H1 (cell line): Measurements from ENCODE around the gene PXMP4. TPM values are rescaled to one million over a fixed set of nuclear protein-coding genes. Genes with fewer than 3 reads are reported as not detected.

Experiments
- CTCF ChIA-PET: fragments of 300-600 bp; sonication (Branson Sonifier 250); formaldehyde crosslinking; loops from one replicate; lab custom pipeline; 2021; ENCODE audit not compliant: partially characterized antibody; lab: Charles Lee
- POLR2A ChIA-PET: fragments of 300-600 bp; sonication (Branson Sonifier 250); formaldehyde crosslinking; loops from one replicate; lab custom pipeline; 2021; ENCODE audit warnings: inconsistent platforms; ENCODE audit not compliant: partially characterized antibody; lab: Charles Lee
- DNase-seq, 2 experiments: peaks; one replicate each; pipeline versions ENCODE4 v3.0.0 to v3.0.0-alpha.2; 2010 to 2022; ENCODE audit warnings: low spot score in 2 of 2, low read depth in 1 of 2, mixed read lengths in 1 of 2
- FAIRE-seq: peaks from 2 replicates; lab custom pipeline; 2011; peaks lifted over from hg19 to GRCh38; lab: Jason Lieb, UNC
- H2AFZ ChIP-seq: 2 replicates; pipeline ENCODE4 v1.8.1; 2012; ENCODE audit warnings: low read length, inconsistent platforms
- H2AK5ac ChIP-seq: 2 replicates; pipeline ENCODE4 v1.6.1; 2013; ENCODE audit warnings: low read depth, low read length
- H2BK120ac ChIP-seq: replicated peaks from 2 replicates; pipeline ENCODE3; 2013; ENCODE audit warnings: low read depth, low read length, inconsistent platforms
- H2BK12ac ChIP-seq: 2 replicates; pipeline ENCODE4 v1.6.1; 2013; ENCODE audit warnings: low read depth, low read length
- H2BK15ac ChIP-seq: 2 replicates; pipeline ENCODE4 v1.6.1; 2013; ENCODE audit warnings: low read length
- H2BK20ac ChIP-seq: 2 replicates; pipeline ENCODE4 v1.6.1; 2013; ENCODE audit warnings: low read length
- H2BK5ac ChIP-seq: 2 replicates; pipeline ENCODE4 v1.6.1; 2013; ENCODE audit warnings: low read depth, low read length
- H3K14ac ChIP-seq: 2 replicates; pipeline ENCODE4 v1.6.1; 2013; ENCODE audit warnings: inconsistent platforms; ENCODE audit not compliant: insufficient read length
- H3K18ac ChIP-seq: 2 replicates; pipeline ENCODE4 v1.6.1; 2013; ENCODE audit warnings: low read length; ENCODE audit errors: extremely low read depth
- H3K23ac ChIP-seq: 2 replicates; pipeline ENCODE4 v1.6.1; 2013; ENCODE audit warnings: inconsistent platforms; ENCODE audit not compliant: insufficient read length
- H3K23me2 ChIP-seq: 2 replicates; pipeline ENCODE4 v1.6.1; 2013; ENCODE audit warnings: low read depth, low read length
- H3K27ac ChIP-seq: 2 replicates; pipeline ENCODE4 v1.6.1; 2011; ENCODE audit warnings: low read depth, low read length, inconsistent platforms
- H3K27me3 ChIP-seq, 4 experiments: replicated peaks in 1 of 4; 1 replicate in 1 of 4; 2 replicates in 3 of 4; pipeline versions ENCODE4 v1.6.1 to v1.8.1; 2011 to 2013; ENCODE audit warnings: low read length in 3 of 4, mild to moderate bottlenecking in 3 of 4, inconsistent platforms in 2 of 4, mixed read lengths in 2 of 4, moderate library complexity in 1 of 4; ENCODE audit not compliant: control insufficient read depth in 3 of 4, insufficient read depth in 3 of 4; ENCODE audit errors: extremely low read depth in 1 of 4
- H3K36me3 ChIP-seq, 4 experiments: 2 replicates each; pipeline versions ENCODE4 v1.6.1 to v1.8.1; 2011 to 2013; ENCODE audit warnings: mild to moderate bottlenecking in 4 of 4, low read length in 3 of 4, moderate library complexity in 2 of 4, control low read depth in 1 of 4, inconsistent platforms in 1 of 4; ENCODE audit not compliant: insufficient read depth in 4 of 4, control insufficient read depth in 2 of 4
- H3K4ac ChIP-seq: replicated peaks from 2 replicates; pipeline ENCODE3; 2013; ENCODE audit warnings: low read length, low read depth, mixed read lengths, inconsistent platforms; ENCODE audit not compliant: insufficient read length
- H3K4me1 ChIP-seq, 4 experiments: replicated peaks in 1 of 4; 1 replicate in 1 of 4; 2 replicates in 3 of 4; pipeline versions ENCODE4 v1.6.1 to v1.8.1; 2011 to 2013; ENCODE audit warnings: low read length in 3 of 4, inconsistent platforms in 2 of 4, mixed read lengths in 1 of 4; ENCODE audit not compliant: insufficient read depth in 4 of 4, control insufficient read depth in 3 of 4
- H3K4me2 ChIP-seq, 2 experiments: 2 replicates each; pipeline versions ENCODE4 v1.6.1 to v1.8.1; 2011 to 2013; ENCODE audit warnings: low read depth in 2 of 2, low read length in 2 of 2, control low read depth in 1 of 2, inconsistent platforms in 1 of 2, mild to moderate bottlenecking in 1 of 2; ENCODE audit not compliant: insufficient read depth in 1 of 2
- H3K4me3 ChIP-seq, 4 experiments: fragments of 200-600, 300-600 bp in 1 of 4; sonication (generic), shearing (Covaris generic), sonication (Bioruptor Twin) in 1 of 4; 2 replicates each; pipeline versions ENCODE4 v1.5.1 to v1.8.1; 2011 to 2016; ENCODE audit warnings: low read length in 4 of 4, low read depth in 3 of 4, control low read depth in 2 of 4, inconsistent platforms in 2 of 4, mild to moderate bottlenecking in 2 of 4, mixed read lengths in 1 of 4, moderate library complexity in 1 of 4; ENCODE audit not compliant: insufficient read depth in 2 of 4; ENCODE audit errors: extremely low read depth in 1 of 4
- H3K56ac ChIP-seq: replicated peaks from 2 replicates; pipeline ENCODE3; 2013; ENCODE audit warnings: low read depth, mild to moderate bottlenecking, mixed read lengths, low read length, inconsistent platforms; ENCODE audit not compliant: insufficient read length
- H3K79me1 ChIP-seq: 2 replicates; pipeline ENCODE4 v1.6.1; 2013; ENCODE audit warnings: low read depth, low read length, control low read depth
- H3K79me2 ChIP-seq, 2 experiments: 2 replicates each; pipeline versions ENCODE4 v1.6.1 to v1.8.1; 2012 to 2013; ENCODE audit warnings: low read length in 2 of 2, mild to moderate bottlenecking in 2 of 2, inconsistent platforms in 1 of 2; ENCODE audit not compliant: insufficient read depth in 2 of 2, control insufficient read depth in 1 of 2
- H3K9ac ChIP-seq, 4 experiments: replicated peaks in 1 of 4; 1 replicate in 1 of 4; 2 replicates in 3 of 4; pipeline versions ENCODE4 v1.6.1 to v1.8.1; 2011 to 2013; ENCODE audit warnings: low read depth in 3 of 4, low read length in 3 of 4, control low read depth in 2 of 4, mild to moderate bottlenecking in 2 of 4, moderate library complexity in 2 of 4, inconsistent platforms in 1 of 4; ENCODE audit errors: extremely low read depth in 1 of 4
- H3K9me3 ChIP-seq, 2 experiments: 2 replicates each; pipeline versions ENCODE4 v1.6.1 to v1.8.1; 2012 to 2013; ENCODE audit warnings: mild to moderate bottlenecking in 2 of 2, moderate library complexity in 2 of 2, control low read depth in 1 of 2, inconsistent platforms in 1 of 2, low read depth in 1 of 2, low read length in 1 of 2, mixed read lengths in 1 of 2; ENCODE audit not compliant: insufficient read depth in 2 of 2
- H4K20me1 ChIP-seq, 2 experiments: replicated peaks in 1 of 2; 2 replicates each; pipeline versions ENCODE3 to v1.8.1; 2011 to 2013; ENCODE audit warnings: inconsistent platforms in 2 of 2, low read length in 2 of 2, mild to moderate bottlenecking in 1 of 2; ENCODE audit not compliant: insufficient read depth in 2 of 2, control insufficient read depth in 1 of 2
- H4K5ac ChIP-seq: 2 replicates; pipeline ENCODE4 v1.6.1; 2013; ENCODE audit warnings: low read length, low read depth, mixed read lengths, inconsistent platforms; ENCODE audit not compliant: insufficient read length
- H4K8ac ChIP-seq: 2 replicates; pipeline ENCODE4 v1.8.0; 2013; ENCODE audit warnings: mild to moderate bottlenecking, moderate library complexity, low read length, inconsistent platforms; ENCODE audit not compliant: insufficient read depth; ENCODE audit errors: extremely low read depth
- H4K91ac ChIP-seq: replicated peaks from 2 replicates; pipeline ENCODE3; 2013; ENCODE audit warnings: low read length, mixed read lengths, inconsistent platforms; ENCODE audit not compliant: insufficient read length
- FOSL1 ChIP-seq: IDR thresholded peaks from 2 replicates; pipeline ENCODE4 v1.6.1; 2011; ENCODE audit warnings: mild to moderate bottlenecking, low read depth, low read length, moderate library complexity; ENCODE audit not compliant: insufficient read depth
- PHF8 ChIP-seq: fragments of 200-600 bp; sonication (generic); conservative IDR thresholded peaks from 2 replicates; pipeline ENCODE4 v1.7.1; 2012; ENCODE audit warnings: low read depth, mild to moderate bottlenecking, inconsistent platforms, low read length, moderate library complexity
- RFX5 ChIP-seq: IDR thresholded peaks from 2 replicates; pipeline ENCODE4 v1.6.1; 2011; ENCODE audit warnings: low read depth, low read length, improper control_type of control experiment, borderline replicate concordance
- SRF ChIP-seq: IDR thresholded peaks from 2 replicates; pipeline ENCODE4 v1.6.1; 2011; ENCODE audit warnings: mild to moderate bottlenecking, low read depth, low read length, moderate library complexity
- WGBS, 2 experiments: shearing (Covaris generic) in 1 of 2; methylation state at CpG; one replicate each; pipeline versions ENCODE4 v1.1.6 to v1.1.7; 2013 to 2015; ENCODE audit warnings: low lambda C conversion rate in 2 of 2, mixed read lengths in 2 of 2, inconsistent platforms in 1 of 2, low coverage in 1 of 2, missing lambda C conversion rate in 1 of 2; ENCODE audit not compliant: insufficient replicate concordance in 2 of 2, insufficient coverage in 1 of 2, insufficient read length in 1 of 2; ENCODE audit errors: extremely low coverage in 1 of 2, missing lambda C conversion rate in 1 of 2; 5-methylcytosine and 5-hydroxymethylcytosine counted together
- polyA plus RNA-seq, 7 experiments: library from polyadenylated mRNA; depleted of rRNA in 3 of 7; stranded (reverse) in 5 of 7; unstranded in 2 of 7; fragments of >200 nt in 5 of 7; fragments of 200-250 nt in 2 of 7; gene quantifications; 1 replicate in 5 of 7; 2 replicates in 1 of 7; 4 replicates in 1 of 7; pipeline versions ENCODE4 v1.2.1 to v1.2.3, GENCODE V29; 2011 to 2013; ENCODE audit warnings: missing spikeins in 2 of 7, mixed read lengths in 2 of 7
- total RNA-seq: library from RNA; stranded (reverse); fragmentation: NEBNext Ultra II Directional; extraction: Animal tissue kit (Norgen Biotek cat#: 25700); gene quantifications from 2 replicates; pipeline ENCODE4 v1.2.1, GENCODE V29; 2021

Gene PXMP4
- total and polyA plus RNA-seq, 2 of the 8 experiments (the other 6 are each of a cell fraction or from before 2014, with no cell fraction given): 3.3 to 3.4 TPM

GRCh38 chr20:33702861-33703260 is 17.2 kb downstream of the PXMP4 start:
- no peak overlapping the region for H2BK12ac ChIP-seq
- H2BK120ac ChIP-seq: no peak overlapping the region
- H3K18ac ChIP-seq: no peak overlapping the region
- H3K27ac ChIP-seq: no peak overlapping the region
- H4K5ac ChIP-seq: no peak overlapping the region
- peaks cover 5 to 29% of the 10 kb centered on the region in 2 experiments; a peak in 2 of 4 replicates for H3K9me3 ChIP-seq
- H3K4me3 ChIP-seq: no peak overlapping the region
- no peak overlapping the region for H3K4me2 ChIP-seq
- no peaks in the 10 kb centered on the region for H3K79me2 ChIP-seq
- CTCF ChIA-PET: interaction anchor here (0.9 kb wide), 1 partner anchor 10 kb away, joined by 6 read pairs; no protein-coding TSS in a partner anchor
- H3K23ac ChIP-seq: no peak overlapping the region
- no peak overlapping the region for H3K56ac ChIP-seq
- POLR2A ChIA-PET: interaction anchor here (0.6 to 1.7 kb wide), 2 partner anchors 9 to 12 kb away, joined by 3 to 4 read pairs; no protein-coding TSS in a partner anchor
- DNase-seq (no peak), FAIRE-seq (no peak)
- H4K20me1 ChIP-seq: no peaks in the 10 kb centered on the region
- H4K8ac ChIP-seq: no peak overlapping the region
- no peaks in the 10 kb centered on the region for H3K4me1 ChIP-seq
- no peaks in the 10 kb centered on the region for H3K23me2 ChIP-seq
- H4K91ac ChIP-seq: no peak overlapping the region
- no peak overlapping the region for H3K9ac ChIP-seq
- 90% methylated on average over 5 of the region's 5 CpGs; no CpG with 5 or more reads in 1 of the 2 experiments for WGBS, 2 experiments
- H2BK5ac ChIP-seq: no peak overlapping the region
- H2AK5ac ChIP-seq: no peak overlapping the region
- H2BK20ac ChIP-seq: no peak overlapping the region
- TF ChIP-seq SRF (no peak), PHF8 (no peak), FOSL1 (no peak), RFX5 (no peak)
- H3K36me3 ChIP-seq: no peaks in the 10 kb centered on the region; a peak in 1 of 8 replicates
- H2BK15ac ChIP-seq: no peak overlapping the region
- no peak overlapping the region for H2AFZ ChIP-seq
- H3K27me3 ChIP-seq: no peaks in the 10 kb centered on the region; a peak in 1 of 7 replicates
- no peak overlapping the region for H3K4ac ChIP-seq
- H3K14ac ChIP-seq: no peak overlapping the region
- H3K79me1 ChIP-seq: no peaks in the 10 kb centered on the region
